HepG2 (cell line): Measurements from ENCODE around the gene WWC1. TPM values are rescaled to one million over a fixed set of nuclear protein-coding genes. Genes with fewer than 3 reads are reported as not detected.

Source experiments
- CBX5 ChIP-seq: sonication (generic); formaldehyde crosslinking; IDR thresholded peaks from 2 replicates; pipeline ENCODE4 v1.4.0; 2020; ENCODE audit warnings: missing genetic modification reagents, borderline replicate concordance
- CREM ChIP-seq, 2 experiments: sonication (generic) in 1 of 2; formaldehyde crosslinking in 1 of 2; IDR thresholded peaks; 2 replicates each; pipeline versions ENCODE4 v1.4.0 to v1.6.1; 2016 to 2020; ENCODE audit warnings: antibody characterized with exemption in 1 of 2, mild to moderate bottlenecking in 1 of 2, missing genetic modification reagents in 1 of 2
- DMAP1 ChIP-seq: IDR thresholded peaks from 2 replicates; pipeline ENCODE4 v1.6.1; 2016
- EZH2 ChIP-seq: conservative IDR thresholded peaks from 2 replicates; pipeline ENCODE4 v1.6.1; 2012; ENCODE audit warnings: mild to moderate bottlenecking, low read depth, low read length, moderate library complexity
- HNRNPK ChIP-seq: fragments of 200-400 bp; formaldehyde crosslinking; IDR thresholded peaks from 2 replicates; pipeline ENCODE4 v1.6.1; 2018; ENCODE audit warnings: low read length, low read depth, moderate library complexity, mild to moderate bottlenecking; ENCODE audit not compliant: poor library complexity, severe bottlenecking
- NCOR1 ChIP-seq: fragments of 200-600 bp; sonication (generic); IDR thresholded peaks from 2 replicates; pipeline ENCODE4 v1.7.0; 2017; ENCODE audit warnings: antibody characterized with exemption, low read length, borderline replicate concordance
- POLR2A ChIP-seq, 2 experiments: IDR thresholded peaks; 2 replicates each; pipeline ENCODE4 v1.6.1; 2011; ENCODE audit warnings: low read depth in 2 of 2, low read length in 2 of 2, mild to moderate bottlenecking in 1 of 2, moderate library complexity in 1 of 2; ENCODE audit not compliant: insufficient read depth in 1 of 2
- RAD51 ChIP-seq: fragments of 450-650 bp; IDR thresholded peaks from 2 replicates; pipeline ENCODE4 v1.6.1; 2016; ENCODE audit warnings: borderline replicate concordance
- RARA ChIP-seq: IDR thresholded peaks from 2 replicates; pipeline ENCODE4 v1.6.1; 2016; ENCODE audit warnings: missing genetic modification reagents, missing compliant biosample characterization
- RORA ChIP-seq: sonication (generic); formaldehyde crosslinking; IDR thresholded peaks from 2 replicates; pipeline ENCODE4 v1.5.0; 2020; ENCODE audit warnings: mild to moderate bottlenecking, missing genetic modification reagents, moderate library complexity
- SRY ChIP-seq: sonication (generic); formaldehyde crosslinking; IDR thresholded peaks from 2 replicates; pipeline ENCODE4 v1.8.0; 2022; ENCODE audit warnings: mild to moderate bottlenecking, missing genetic modification reagents
- STAG1 ChIP-seq: sonication (generic); formaldehyde crosslinking; IDR thresholded peaks from 2 replicates; pipeline ENCODE4 v1.4.0; 2020; ENCODE audit warnings: missing genetic modification reagents
- TAF1 ChIP-seq: sonication (generic); formaldehyde crosslinking; IDR thresholded peaks from 2 replicates; pipeline ENCODE4 v1.4.0; 2020; ENCODE audit warnings: missing genetic modification reagents
- ZNF138 ChIP-seq: sonication (generic); formaldehyde crosslinking; IDR thresholded peaks from 2 replicates; pipeline ENCODE4 v1.5.0; 2020; ENCODE audit warnings: mild to moderate bottlenecking, low read depth, missing genetic modification reagents
- ZNF282 ChIP-seq: fragments of 450-650 bp; IDR thresholded peaks from 2 replicates; pipeline ENCODE4 v1.6.1; 2018; ENCODE audit not compliant: partially characterized antibody
- ZNF367 ChIP-seq: sonication (generic); formaldehyde crosslinking; IDR thresholded peaks from 2 replicates; pipeline ENCODE4 v1.4.0; 2020; ENCODE audit warnings: missing genetic modification reagents, borderline replicate concordance
- ZNF563 ChIP-seq: sonication (generic); formaldehyde crosslinking; IDR thresholded peaks from 2 replicates; pipeline ENCODE4 v1.8.0; 2022; ENCODE audit warnings: mild to moderate bottlenecking, moderate library complexity, missing genetic modification reagents
- ZNF7 ChIP-seq: IDR thresholded peaks from 2 replicates; pipeline ENCODE4 v1.6.1; 2016; ENCODE audit warnings: missing biosample characterization, missing genetic modification reagents
- ZNF749 ChIP-seq: sonication (generic); formaldehyde crosslinking; IDR thresholded peaks from 2 replicates; pipeline ENCODE4 v1.8.0; 2022; ENCODE audit warnings: mild to moderate bottlenecking, missing genetic modification reagents, moderate library complexity, borderline replicate concordance
- polyA plus RNA-seq, 8 experiments: library from polyadenylated mRNA; depleted of rRNA in 3 of 8; stranded (reverse) in 7 of 8; unstranded in 1 of 8; fragments of >200 nt; fragmentation: Illumina TruSeq in 4 of 8; extraction: Trizol in 4 of 8; gene quantifications; 2 replicates each; pipeline versions ENCODE4 v1.2.1 to v1.2.3, GENCODE V29; 2011 to 2016; ENCODE audit warnings: low read depth in 4 of 8, missing spikeins in 1 of 8, mixed read lengths in 1 of 8; ENCODE audit not compliant: insufficient read depth in 1 of 8
- total RNA-seq, 5 experiments: library from RNA; depleted of rRNA; stranded (reverse); fragments of >200 nt; fragmentation: Illumina TruSeq; extraction: Trizol; gene quantifications; 2 replicates each; pipeline ENCODE4 v1.2.3, GENCODE V29; 2016; ENCODE audit warnings: low read depth in 1 of 5
- TF ChIP-seq, protein P1 (sequence below): IDR thresholded peaks from 2 replicates; pipeline ENCODE4 v1.6.1; 2016; ENCODE audit warnings: missing compliant biosample characterization, missing genetic modification reagents, borderline replicate concordance
- TF ChIP-seq, protein P2 (sequence below): sonication (generic); formaldehyde crosslinking; IDR thresholded peaks from 2 replicates; pipeline ENCODE4 v1.4.0; 2020; ENCODE audit warnings: mild to moderate bottlenecking, missing genetic modification reagents
- TF ChIP-seq, protein P3 (sequence below): fragments of 450-650 bp; IDR thresholded peaks from 2 replicates; pipeline ENCODE4 v1.6.1; 2017; ENCODE audit warnings: mild to moderate bottlenecking
- TF ChIP-seq, protein P4 (sequence below): sonication (generic); formaldehyde crosslinking; IDR thresholded peaks from 2 replicates; pipeline ENCODE4 v1.5.1; 2020; ENCODE audit warnings: mild to moderate bottlenecking, moderate library complexity, missing genetic modification reagents

The WWC1 gene
- total and polyA plus RNA-seq, 2 of the 13 experiments (the other 11 are each of a cell fraction or from before 2014, with no cell fraction given), result 8.3 to 17.9 TPM

DNA sequence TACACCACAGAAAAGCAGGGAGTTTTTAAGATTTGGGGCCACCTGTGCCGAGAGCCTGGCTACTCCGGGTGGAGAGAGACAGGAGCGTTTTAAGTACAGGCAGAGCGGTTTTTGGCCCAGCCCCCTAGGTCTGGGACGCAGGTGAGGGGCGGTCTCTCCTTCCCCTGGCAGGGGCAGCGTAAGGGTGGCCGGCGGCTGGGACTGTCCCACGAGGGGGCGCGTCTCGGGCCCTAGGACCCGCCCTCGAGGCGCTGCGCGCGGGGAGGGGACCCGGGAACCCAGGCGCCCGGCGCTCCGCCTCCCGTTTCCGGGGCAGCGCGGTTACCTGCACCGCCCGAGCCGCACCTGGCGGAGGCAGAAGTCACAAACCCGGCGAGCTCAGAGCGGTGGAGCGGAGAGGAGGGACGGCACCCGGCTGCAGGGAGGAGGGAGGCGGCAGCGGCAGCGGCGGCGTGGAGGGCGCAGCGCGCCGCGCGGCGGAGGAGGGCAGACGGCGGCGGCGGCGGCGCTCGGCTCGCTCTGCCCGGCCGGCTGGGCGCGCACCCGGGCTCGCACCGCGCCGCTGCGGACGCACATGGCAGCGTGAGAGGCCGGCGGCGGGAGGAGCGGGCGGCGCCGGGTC is at the start of gene WWC1 (continued):
- no peak for TF ChIP-seq ZNF749 (CRISPR knock-in tag)
- TF ChIP-seq ZNF282, result no peak
- TF ChIP-seq SRY (CRISPR knock-in tag), result no peak
- 0 out of 2 replicates have a peak, but pooled peaks have one; percentile 24 for TF ChIP-seq CBX5 (CRISPR knock-in tag)
- TF ChIP-seq, protein P1, sequence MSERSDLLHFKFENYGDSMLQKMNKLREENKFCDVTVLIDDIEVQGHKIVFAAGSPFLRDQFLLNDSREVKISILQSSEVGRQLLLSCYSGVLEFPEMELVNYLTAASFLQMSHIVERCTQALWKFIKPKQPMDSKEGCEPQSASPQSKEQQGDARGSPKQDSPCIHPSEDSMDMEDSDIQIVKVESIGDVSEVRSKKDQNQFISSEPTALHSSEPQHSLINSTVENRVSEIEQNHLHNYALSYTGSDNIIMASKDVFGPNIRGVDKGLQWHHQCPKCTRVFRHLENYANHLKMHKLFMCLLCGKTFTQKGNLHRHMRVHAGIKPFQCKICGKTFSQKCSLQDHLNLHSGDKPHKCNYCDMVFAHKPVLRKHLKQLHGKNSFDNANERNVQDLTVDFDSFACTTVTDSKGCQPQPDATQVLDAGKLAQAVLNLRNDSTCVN, result no peak
- peak; percentile 33; the same call in 1 of the 2 replicates for TF ChIP-seq STAG1 (CRISPR knock-in tag)
- no peak for TF ChIP-seq ZNF367
- 0 out of 2 replicates have a peak, but pooled peaks have one; percentile 20 for TF ChIP-seq TAF1 (CRISPR knock-in tag)
- no peak for TF ChIP-seq HNRNPK
- TF ChIP-seq RORA, result no peak
- no peak for TF ChIP-seq ZNF138 (CRISPR knock-in tag)
- peak; percentile 57; the same call in 1 of the 2 replicates for TF ChIP-seq ZNF563 (CRISPR knock-in tag)
- TF ChIP-seq, protein P2, sequence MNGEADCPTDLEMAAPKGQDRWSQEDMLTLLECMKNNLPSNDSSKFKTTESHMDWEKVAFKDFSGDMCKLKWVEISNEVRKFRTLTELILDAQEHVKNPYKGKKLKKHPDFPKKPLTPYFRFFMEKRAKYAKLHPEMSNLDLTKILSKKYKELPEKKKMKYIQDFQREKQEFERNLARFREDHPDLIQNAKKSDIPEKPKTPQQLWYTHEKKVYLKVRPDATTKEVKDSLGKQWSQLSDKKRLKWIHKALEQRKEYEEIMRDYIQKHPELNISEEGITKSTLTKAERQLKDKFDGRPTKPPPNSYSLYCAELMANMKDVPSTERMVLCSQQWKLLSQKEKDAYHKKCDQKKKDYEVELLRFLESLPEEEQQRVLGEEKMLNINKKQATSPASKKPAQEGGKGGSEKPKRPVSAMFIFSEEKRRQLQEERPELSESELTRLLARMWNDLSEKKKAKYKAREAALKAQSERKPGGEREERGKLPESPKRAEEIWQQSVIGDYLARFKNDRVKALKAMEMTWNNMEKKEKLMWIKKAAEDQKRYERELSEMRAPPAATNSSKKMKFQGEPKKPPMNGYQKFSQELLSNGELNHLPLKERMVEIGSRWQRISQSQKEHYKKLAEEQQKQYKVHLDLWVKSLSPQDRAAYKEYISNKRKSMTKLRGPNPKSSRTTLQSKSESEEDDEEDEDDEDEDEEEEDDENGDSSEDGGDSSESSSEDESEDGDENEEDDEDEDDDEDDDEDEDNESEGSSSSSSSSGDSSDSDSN (CRISPR knock-in tag), result peak; percentile 94
- no peak for TF ChIP-seq NCOR1
- 0 out of 2 replicates have a peak, but pooled peaks have one; percentile 17 for TF ChIP-seq DMAP1
- TF ChIP-seq, protein P3, sequence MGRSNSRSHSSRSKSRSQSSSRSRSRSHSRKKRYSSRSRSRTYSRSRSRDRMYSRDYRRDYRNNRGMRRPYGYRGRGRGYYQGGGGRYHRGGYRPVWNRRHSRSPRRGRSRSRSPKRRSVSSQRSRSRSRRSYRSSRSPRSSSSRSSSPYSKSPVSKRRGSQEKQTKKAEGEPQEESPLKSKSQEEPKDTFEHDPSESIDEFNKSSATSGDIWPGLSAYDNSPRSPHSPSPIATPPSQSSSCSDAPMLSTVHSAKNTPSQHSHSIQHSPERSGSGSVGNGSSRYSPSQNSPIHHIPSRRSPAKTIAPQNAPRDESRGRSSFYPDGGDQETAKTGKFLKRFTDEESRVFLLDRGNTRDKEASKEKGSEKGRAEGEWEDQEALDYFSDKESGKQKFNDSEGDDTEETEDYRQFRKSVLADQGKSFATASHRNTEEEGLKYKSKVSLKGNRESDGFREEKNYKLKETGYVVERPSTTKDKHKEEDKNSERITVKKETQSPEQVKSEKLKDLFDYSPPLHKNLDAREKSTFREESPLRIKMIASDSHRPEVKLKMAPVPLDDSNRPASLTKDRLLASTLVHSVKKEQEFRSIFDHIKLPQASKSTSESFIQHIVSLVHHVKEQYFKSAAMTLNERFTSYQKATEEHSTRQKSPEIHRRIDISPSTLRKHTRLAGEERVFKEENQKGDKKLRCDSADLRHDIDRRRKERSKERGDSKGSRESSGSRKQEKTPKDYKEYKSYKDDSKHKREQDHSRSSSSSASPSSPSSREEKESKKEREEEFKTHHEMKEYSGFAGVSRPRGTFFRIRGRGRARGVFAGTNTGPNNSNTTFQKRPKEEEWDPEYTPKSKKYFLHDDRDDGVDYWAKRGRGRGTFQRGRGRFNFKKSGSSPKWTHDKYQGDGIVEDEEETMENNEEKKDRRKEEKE, result no peak
- TF ChIP-seq RAD51, result no peak
- no peak for TF ChIP-seq ZNF7
- 0 out of 2 replicates have a peak, but pooled peaks have one; percentile 4 for TF ChIP-seq RARA (CRISPR knock-in tag)
- no peak for TF ChIP-seq CREM (IDR thresholded peaks at IDR 0.05)
- no peak for TF ChIP-seq CREM (CRISPR knock-in tag; IDR thresholded peaks at IDR 0.05)
- TF ChIP-seq EZH2, result no peak
- TF ChIP-seq POLR2A (IDR thresholded peaks at IDR 0.05; ENCODE audit: insufficient read depth in 1 of 2, low read depth in 2 of 2, low read length in 2 of 2), result peak in 1 of 2 experiments; percentile 39; a peak in 1 of 4 replicates
- TF ChIP-seq, protein P4, sequence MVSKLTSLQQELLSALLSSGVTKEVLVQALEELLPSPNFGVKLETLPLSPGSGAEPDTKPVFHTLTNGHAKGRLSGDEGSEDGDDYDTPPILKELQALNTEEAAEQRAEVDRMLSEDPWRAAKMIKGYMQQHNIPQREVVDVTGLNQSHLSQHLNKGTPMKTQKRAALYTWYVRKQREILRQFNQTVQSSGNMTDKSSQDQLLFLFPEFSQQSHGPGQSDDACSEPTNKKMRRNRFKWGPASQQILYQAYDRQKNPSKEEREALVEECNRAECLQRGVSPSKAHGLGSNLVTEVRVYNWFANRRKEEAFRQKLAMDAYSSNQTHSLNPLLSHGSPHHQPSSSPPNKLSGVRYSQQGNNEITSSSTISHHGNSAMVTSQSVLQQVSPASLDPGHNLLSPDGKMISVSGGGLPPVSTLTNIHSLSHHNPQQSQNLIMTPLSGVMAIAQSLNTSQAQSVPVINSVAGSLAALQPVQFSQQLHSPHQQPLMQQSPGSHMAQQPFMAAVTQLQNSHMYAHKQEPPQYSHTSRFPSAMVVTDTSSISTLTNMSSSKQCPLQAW (CRISPR knock-in tag), result 0 out of 2 replicates have a peak, but pooled peaks have one; percentile 47
